GM18519 (cell line): ENCODE data around the gene NIPAL4.

Experiments used
- ATAC-seq: cut with Tn5 transposase; IDR thresholded peaks from one replicate; pipeline ENCODE4 v1.9.1; 2021; ENCODE audit warnings: mild to moderate bottlenecking, moderate library complexity; ENCODE audit not compliant: unreplicated experiment, low FRiP score

The NIPAL4 gene

GRCh38 chr5:157510682-157511081 is 50.7 kb downstream of the NIPAL4 start:
- no peak for ATAC-seq

GRCh38 chr5:157511651-157512644 is 51.9 kb downstream of the NIPAL4 start:
- no peak for ATAC-seq

DNA sequence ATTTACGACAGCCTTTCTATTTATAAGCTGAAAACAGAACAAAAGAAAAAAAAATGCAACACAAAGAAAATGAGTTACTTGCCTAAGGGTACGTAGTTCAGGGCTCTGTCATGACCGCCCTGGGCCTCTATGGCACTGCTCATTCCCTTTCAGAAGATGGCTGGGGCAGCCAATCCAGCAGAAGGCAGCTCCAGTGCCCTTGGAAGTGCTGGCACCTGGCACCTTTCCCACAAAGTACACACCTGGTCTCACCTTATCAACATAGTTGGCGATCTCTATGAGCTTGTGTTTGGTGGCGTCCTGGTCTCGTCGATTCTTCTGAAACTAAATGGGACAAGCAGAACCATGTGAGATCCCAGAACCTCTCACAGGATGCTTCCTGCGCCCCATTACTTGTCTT is 53.2 kb downstream of the NIPAL4 start:
- ATAC-seq = no peak

DNA sequence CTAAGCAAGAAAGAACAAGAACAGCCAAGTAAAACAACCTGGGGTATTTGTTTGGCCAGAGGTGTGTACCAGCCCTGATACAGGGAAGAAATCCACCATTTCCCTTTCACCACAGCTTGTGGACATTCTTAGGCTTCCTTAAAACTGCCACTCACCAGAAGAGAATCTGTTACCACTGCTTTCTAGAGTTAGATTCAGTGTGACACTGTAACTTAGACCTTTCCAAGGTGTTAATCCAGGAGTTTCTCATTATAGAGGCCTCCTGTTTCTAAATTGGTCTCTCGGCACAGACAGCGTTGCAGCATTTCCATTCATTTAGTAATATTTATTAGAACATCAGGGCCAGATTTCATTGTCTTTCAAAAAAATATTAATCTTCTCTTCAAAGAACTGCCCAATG is 55.0 kb downstream of the NIPAL4 start:
- ATAC-seq = no peak

- ATAC-seq = no peak
These were observed 56.0 kb downstream of the NIPAL4 start for GRCh38 chr5:157516006-157516405.

DNA sequence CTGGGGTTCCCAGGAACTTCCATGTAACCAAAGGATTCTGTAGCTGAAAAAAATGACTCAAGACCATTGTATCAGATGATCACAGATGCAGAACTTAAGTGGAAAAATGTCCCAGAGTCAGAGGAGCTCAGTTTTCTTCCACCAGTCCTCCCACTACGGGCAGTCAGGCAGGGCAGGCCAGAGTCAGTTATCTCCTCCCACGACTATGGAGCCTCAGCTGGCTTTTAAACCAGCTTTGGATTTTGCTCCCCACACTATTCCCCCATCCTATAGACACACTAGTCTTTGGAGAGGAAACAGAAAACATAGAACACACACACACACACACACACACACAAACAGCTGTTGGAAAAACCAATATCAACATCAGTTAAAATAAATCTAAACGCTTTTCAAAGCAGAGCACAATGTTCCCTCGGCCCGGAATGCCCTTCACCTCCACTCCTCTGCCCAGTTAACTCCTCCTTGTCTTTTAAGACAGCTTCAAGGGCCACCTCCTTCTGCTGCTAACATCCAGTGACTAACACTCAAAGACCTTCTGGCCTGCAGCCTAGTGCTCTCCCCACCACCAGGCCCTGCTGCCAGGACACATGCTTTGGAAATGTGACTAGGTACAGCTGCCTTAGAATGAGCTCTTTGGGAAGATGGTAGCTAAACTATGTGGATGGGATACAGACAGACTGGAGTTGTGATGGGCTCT is 56.8 kb downstream of the NIPAL4 start:
- no peak for ATAC-seq

DNA sequence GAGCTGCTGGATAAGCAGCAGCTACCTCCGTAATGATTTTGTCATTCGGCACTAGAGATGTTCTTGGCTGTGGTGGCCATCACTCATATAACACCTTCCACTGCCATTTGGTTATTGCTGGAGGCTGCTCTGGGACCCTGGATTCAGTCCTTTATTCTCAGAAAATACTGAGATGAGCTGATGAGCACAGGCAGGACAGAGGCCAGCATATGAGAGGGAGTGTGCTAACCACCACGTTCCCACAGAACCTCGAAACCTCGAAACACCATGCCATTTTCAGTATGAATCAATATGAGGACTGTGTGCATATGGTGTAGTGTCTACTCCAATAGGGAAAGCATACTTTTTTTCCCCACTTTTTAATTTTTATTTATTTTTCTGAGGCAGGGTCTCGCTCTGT is 59.0 kb downstream of the NIPAL4 start:
- ATAC-seq = peak; percentile 67

- peak; percentile 42 for ATAC-seq
These were observed 59.7 kb downstream of the NIPAL4 start for GRCh38 chr5:157519579-157520253.

DNA sequence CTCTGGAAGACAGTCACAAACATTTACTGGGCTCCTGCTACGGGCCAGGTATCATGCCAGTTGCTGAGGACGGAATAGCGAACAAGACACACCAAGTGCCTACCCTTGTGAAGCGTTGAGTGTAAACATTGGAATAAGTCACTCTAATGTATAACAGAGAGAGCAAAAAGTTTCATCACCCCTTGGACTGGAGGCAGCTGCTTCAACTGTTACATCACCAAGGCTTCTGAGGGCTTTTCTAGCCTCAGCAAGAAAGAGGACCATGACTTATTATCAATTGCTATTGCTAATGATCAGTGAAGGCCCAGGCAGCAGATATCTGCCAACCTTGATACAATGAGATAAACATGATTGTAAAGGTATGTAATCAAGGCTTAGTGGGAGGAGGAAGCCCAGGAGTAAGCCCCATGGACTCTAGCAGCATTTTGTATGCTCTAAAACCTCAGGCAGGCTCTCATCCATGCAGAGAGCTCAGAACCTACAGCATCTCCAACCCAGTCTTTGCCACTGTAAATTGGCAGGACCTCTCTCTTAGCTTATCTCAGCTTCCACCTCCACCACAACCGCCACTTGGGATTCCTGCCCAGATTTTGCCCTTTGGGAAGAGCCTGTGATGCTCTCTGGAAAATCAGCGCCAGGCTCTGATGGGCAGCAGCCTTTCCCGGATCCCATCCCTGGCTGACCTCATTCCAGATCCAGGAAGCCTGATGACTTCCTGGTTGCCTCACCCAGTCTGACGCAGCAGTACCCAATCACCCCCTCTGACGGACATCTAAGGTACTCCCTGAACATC is 61.1 kb downstream of the NIPAL4 start:
- ATAC-seq = no peak

- ATAC-seq = no peak
These were observed 61.7 kb downstream of the NIPAL4 start for GRCh38 chr5:157521704-157522029.

GRCh38 chr5:157523976-157524375 is 64.0 kb downstream of the NIPAL4 start:
- ATAC-seq = no peak
